NB4 (cell line): ENCODE results near the gene MACROD2.
"Not testable (repeated sequence)": the region's sequence is repeated elsewhere in the genome, so short reads cannot be mapped to it uniquely, and the experiment has no call there.

Source experiments
- DNase-seq: peaks from one replicate; pipeline ENCODE4 v3.0.0; 2010; ENCODE audit warnings: low read depth
- H3K4me3 ChIP-seq: one replicate; pipeline ENCODE4 v1.5.1; 2011; ENCODE audit warnings: mild to moderate bottlenecking, low read depth, low read length, moderate library complexity
- MYC ChIP-seq: IDR thresholded peaks from 2 replicates; pipeline ENCODE4 v1.6.1; 2011; ENCODE audit warnings: low read depth, low read length
- POLR2A ChIP-seq: IDR thresholded peaks from 2 replicates; pipeline ENCODE4 v1.6.1; 2011; ENCODE audit warnings: mild to moderate bottlenecking; ENCODE audit not compliant: insufficient read length; ENCODE audit errors: extremely low read depth
- TF ChIP-seq, protein P1 (sequence below): IDR thresholded peaks from one replicate; pipeline ENCODE4 v1.5.1; 2012; ENCODE audit warnings: low read depth, low read length
- TF ChIP-seq, protein P2 (sequence below): IDR thresholded peaks from 2 replicates; pipeline ENCODE4 v1.6.1; 2011; ENCODE audit warnings: low read depth, low read length

Gene MACROD2

DNA sequence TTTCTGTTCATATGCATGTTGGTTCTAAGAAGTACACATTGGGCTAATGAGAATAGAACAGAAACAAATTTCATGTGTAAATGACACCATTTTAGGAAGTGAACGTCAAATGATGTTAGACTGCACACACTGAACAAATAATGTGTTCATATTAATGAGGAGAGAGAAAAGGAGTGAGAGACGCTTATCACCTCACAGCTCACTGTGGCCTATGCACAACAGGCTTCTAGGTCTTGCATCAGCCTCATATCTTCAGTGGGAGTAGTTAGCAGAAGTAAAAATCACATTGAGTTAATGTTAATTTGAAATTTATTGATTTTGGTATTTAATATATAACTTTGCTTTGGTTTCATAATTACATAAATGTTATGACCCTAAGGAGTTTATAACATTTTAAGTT is 454.9 kb downstream of the MACROD2 start:
- no peak overlapping the region for H3K4me3 ChIP-seq
- no peak for DNase-seq
- TF ChIP-seq POLR2A (no peak), MYC (no peak)
- TF ChIP-seq, protein P1, sequence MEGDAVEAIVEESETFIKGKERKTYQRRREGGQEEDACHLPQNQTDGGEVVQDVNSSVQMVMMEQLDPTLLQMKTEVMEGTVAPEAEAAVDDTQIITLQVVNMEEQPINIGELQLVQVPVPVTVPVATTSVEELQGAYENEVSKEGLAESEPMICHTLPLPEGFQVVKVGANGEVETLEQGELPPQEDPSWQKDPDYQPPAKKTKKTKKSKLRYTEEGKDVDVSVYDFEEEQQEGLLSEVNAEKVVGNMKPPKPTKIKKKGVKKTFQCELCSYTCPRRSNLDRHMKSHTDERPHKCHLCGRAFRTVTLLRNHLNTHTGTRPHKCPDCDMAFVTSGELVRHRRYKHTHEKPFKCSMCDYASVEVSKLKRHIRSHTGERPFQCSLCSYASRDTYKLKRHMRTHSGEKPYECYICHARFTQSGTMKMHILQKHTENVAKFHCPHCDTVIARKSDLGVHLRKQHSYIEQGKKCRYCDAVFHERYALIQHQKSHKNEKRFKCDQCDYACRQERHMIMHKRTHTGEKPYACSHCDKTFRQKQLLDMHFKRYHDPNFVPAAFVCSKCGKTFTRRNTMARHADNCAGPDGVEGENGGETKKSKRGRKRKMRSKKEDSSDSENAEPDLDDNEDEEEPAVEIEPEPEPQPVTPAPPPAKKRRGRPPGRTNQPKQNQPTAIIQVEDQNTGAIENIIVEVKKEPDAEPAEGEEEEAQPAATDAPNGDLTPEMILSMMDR = no peak
- TF ChIP-seq, protein P2, sequence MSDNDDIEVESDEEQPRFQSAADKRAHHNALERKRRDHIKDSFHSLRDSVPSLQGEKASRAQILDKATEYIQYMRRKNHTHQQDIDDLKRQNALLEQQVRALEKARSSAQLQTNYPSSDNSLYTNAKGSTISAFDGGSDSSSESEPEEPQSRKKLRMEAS = no peak

DNA sequence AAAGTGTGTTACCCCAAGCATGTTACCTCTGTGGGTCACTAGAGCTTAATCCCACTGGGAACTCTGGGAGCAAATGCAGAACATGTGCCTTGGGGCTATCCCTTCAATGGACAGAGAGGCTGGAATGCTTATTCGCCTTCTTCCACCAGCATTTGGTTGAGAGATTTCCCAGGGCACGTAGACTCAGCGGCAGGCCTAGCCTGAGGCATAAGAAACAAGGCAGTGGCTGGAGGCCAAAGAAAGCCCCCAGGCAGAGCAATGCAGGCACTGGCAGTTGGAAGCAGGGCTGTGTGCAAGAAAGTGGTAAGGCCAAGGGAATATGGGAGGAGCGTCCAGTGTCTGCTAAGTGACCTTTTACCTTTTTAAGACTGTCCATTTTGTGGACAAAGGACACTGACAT is 456.1 kb downstream of the MACROD2 start:
- DNase-seq = no peak
- TF ChIP-seq POLR2A = no peak
- TF ChIP-seq, protein P2 = no peak
- TF ChIP-seq, protein P1 = no peak
- no peak for TF ChIP-seq MYC
- no peak overlapping the region for H3K4me3 ChIP-seq

DNA sequence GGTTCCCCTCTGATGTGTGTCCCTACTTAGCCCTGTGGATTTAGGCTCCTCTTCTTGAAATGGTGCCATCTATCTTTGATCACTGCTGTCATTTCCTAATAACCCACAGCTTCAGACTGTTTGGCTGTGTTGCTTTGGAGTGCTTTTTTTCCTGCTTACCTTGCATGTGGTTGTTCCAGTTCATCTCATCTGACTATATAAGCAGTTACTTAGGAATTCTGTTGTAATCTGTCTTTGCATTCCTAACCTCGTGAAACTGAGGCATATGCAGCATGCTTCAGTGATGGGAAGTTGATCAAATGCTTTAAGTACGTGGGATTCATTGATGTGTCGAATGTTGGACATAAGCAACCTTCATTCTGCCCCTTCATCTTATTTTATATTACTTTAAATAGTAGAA is 457.9 kb downstream of the MACROD2 start:
- no peak for DNase-seq
- TF ChIP-seq, protein P1 = no peak
- TF ChIP-seq, protein P2 = no peak
- TF ChIP-seq MYC (no peak), POLR2A (no peak)

DNA sequence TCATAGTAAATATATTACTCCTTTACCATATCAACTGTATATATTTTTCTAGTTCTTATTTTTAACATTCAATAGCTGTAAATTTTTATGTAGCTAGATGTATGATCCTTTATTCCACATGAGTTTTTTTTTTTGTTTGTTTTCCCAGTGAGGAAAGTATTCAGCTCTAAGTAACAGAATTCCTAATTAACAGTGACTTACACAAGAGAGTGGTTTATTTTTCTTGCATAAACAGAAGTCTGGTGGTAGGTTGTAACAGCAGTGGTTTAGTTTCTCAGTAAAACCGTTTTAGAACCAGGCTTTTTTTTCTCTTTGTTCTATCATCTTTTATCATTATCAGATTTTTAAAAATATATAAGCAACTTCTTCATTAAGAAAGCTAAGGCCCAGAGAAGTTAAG is 459.0 kb downstream of the MACROD2 start:
- H3K4me3 ChIP-seq = no peak overlapping the region
- no peak for DNase-seq
- TF ChIP-seq, protein P2 = no peak
- TF ChIP-seq, protein P1 = no peak
- TF ChIP-seq POLR2A = no peak
- no peak for TF ChIP-seq MYC

More for the DNA sequence above, 457.9 kb downstream of the MACROD2 start:
- no peak overlapping the region for H3K4me3 ChIP-seq

DNA sequence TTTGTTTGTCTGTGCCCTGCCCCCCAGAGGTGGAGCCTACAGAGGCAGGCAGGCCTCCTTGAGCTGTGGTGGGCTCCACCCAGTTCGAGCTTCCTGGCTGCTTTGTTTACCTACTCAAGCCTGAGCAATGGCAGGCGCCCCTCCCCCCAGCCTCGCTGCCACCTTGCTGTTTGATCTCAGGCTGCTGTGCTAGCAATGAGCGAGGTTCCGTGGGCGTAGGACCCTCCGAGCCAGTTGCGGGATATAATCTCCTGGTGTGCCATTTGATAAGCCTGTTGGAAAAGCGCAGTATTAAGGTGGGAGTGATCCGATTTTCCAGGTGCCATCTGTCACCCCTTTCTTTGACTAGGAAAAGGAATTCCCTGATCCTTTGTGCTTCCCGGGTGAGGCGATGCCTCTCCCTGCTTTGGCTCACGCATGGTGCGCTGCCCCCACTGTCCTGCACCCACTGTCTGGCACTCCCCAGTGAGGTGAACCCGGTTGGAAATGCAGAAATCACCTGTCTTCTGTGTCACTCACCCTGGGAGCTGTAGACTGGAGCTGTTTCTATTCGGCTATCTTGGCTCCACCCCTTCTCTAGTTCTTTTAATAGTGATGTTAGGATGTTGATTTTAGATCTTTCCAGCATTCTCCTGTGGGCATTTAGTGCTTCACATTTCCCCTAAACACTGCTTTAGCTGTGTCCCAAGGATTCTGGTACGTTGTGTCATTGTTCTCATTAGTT is 471.9 kb downstream of the MACROD2 start:
- not testable (repeated sequence) for H3K4me3 ChIP-seq, DNase-seq

DNA sequence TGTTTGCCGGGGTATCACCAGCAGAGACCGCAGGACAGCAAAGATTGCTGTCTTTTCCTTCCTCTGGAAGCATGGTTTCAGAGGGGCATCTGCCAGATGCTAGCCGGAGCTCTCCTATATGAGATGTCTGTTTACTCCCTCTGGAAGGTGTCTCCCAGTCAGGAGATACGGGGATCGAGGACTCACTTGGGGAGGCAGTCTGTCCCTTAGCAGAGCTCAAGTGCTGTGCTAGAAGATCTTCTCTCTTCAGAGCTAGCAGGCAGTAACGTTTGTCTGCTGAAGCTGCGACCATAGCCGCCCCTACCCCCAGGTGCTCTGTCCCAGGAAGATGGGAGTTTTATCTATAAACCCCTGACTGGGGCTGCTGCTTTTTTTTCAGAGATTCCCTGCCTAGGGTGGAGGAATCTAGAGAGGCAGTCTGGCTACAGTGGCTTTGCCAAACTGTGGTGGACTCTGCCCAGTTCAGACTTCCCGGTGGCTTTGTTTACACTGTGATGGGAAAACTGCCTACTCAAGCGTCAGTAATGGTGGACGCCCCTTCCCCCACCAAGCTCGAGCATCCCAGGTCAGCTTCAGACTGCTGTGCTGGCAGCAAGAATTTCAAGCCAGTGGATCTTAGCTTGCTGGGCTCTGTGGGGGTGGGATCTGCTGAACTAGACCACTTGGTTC is 475.0 kb downstream of the MACROD2 start:
- DNase-seq = no peak
- no peak overlapping the region for H3K4me3 ChIP-seq
- TF ChIP-seq MYC (no peak), POLR2A (no peak)
- TF ChIP-seq, protein P2 = no peak
- TF ChIP-seq, protein P1 = no peak
